Stimulated activated CD8-positive, alpha-beta memory T cell treated with anti-CD3 and anti-CD28 coated beads, Interleukin-15, amount 100 ng/mL, for 24 hours (primary cell): ENCODE measurements around the gene PCYT2.

Experiments used
- DNase-seq: peaks from one replicate; pipeline ENCODE4 v3.0.0-alpha.2; 2020; ENCODE audit warnings: low read depth

PCYT2 gene

GRCh38 chr17:81912441-81913309, 1.5 kb upstream of the PCYT2 start:
- DNase-seq, result no peak

GRCh38 chr17:81911969-81912368, 770 bp upstream of the PCYT2 start:
- no peak for DNase-seq

- DNase-seq, result no peak
These were observed 341 bp downstream of the PCYT2 start for GRCh38 chr17:81910840-81911276.

GRCh38 chr17:81909966-81910839, 996 bp downstream of the PCYT2 start:
- no peak for DNase-seq

- DNase-seq, result no peak
These were observed 2.0 kb downstream of the PCYT2 start for GRCh38 chr17:81909231-81909630.

- DNase-seq, result no peak
These were observed 2.4 kb downstream of the PCYT2 start for GRCh38 chr17:81908793-81909192.

GRCh38 chr17:81907219-81908145, 3.7 kb downstream of the PCYT2 start:
- DNase-seq, result no peak

GRCh38 chr17:81906476-81907218, 4.6 kb downstream of the PCYT2 start:
- DNase-seq, result no peak

- DNase-seq, result no peak
These were observed 5.2 kb downstream of the PCYT2 start for GRCh38 chr17:81905993-81906392.

- DNase-seq, result no peak
These were observed 5.7 kb downstream of the PCYT2 start for GRCh38 chr17:81905424-81905875.

- no peak for DNase-seq
These were observed 6.4 kb downstream of the PCYT2 start for GRCh38 chr17:81904600-81905423.

GRCh38 chr17:81903896-81904599, 7.2 kb downstream of the PCYT2 start:
- DNase-seq, result no peak

- DNase-seq, result no peak
These were observed 7.8 kb downstream of the PCYT2 start for GRCh38 chr17:81903415-81903831.

- DNase-seq, result no peak
These were observed 8.4 kb downstream of the PCYT2 start for GRCh38 chr17:81902653-81903414.

- DNase-seq, result no peak
These were observed 9.1 kb downstream of the PCYT2 start, which contains the start of gene NPB for GRCh38 chr17:81902023-81902652. Gene NPB (plus strand): TSS chr17:81902238. CDS start chr17:81902278, 40 bp downstream.

- no peak for DNase-seq
These were observed 9.8 kb downstream of the PCYT2 start for GRCh38 chr17:81901167-81902022.

GRCh38 chr17:81900181-81900820, 10.9 kb downstream of the PCYT2 start:
- no peak for DNase-seq
